Esophagus mucosa (tissue), 1 donor: ENCODE measurements around the gene OLFML1. TPM values are rescaled to one million over a fixed set of nuclear protein-coding genes. Genes with fewer than 3 reads are reported as not detected.
"Not testable (repeated sequence)": the region's sequence is repeated elsewhere in the genome, so short reads cannot be mapped to it uniquely, and the experiment has no call there.

ENCODE experiments used
- ATAC-seq: fragments of 200-7000 bp; cut with Tn5 transposase; one replicate; pipeline ENCODE4 v1.9.1; 2020
- total RNA-seq: library from RNA; stranded (reverse); gene quantifications from one replicate; pipeline ENCODE4 v1.2.4, GENCODE V29; 2023
- donor health status: DM: yes; HTN: yes; CAD: no.

OLFML1 gene
- total RNA-seq, 1 donor from 2014 or later: 0.92 TPM

DNA sequence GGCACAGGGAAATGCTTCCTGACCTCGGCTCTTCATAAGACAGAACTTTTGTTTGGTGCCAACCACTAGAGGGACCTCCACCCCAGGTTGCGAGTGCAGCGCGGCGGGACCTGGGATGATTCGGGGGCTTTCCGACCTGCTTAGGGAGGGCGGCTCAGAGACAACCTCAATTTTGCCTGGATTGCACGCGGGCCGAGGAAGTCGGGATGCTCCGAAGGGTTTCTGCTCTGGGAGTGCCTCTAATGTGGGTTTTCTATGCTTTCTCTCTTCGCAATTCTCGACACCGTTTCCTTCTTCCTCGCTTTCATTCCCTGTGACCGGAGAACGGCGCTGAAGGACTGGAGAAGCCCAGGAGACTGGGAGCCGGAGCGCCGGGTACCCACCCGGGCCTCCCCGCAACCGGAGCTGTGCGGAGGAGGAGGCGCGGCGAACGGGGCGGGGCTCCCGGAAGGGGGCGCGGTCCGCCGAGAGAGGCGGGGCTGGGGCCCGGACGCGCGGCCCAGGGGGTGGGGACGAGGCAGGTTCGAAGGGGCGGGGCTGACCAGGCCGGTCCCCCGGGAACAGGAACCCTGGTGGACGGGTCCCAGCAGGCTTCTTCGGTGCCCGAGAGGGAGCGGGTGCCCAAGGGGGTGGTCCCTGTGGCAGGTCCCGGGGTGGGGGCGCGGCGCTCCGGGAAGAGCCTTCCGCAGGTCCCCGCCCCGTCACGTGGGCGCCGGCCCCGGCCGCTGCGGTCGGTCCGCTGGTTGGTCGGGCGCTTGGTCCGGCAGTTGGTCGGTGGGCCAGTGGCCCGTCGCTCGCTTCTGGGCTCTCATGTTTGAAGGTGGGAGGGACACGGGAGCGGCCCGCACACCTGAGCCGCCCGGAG lies 28.2 kb downstream of the OLFML1 start, which contains the start of gene PPFIBP2:
Gene PPFIBP2 (plus strand): TSS at position 766 of the 865 bp plus-strand sequence. CDS start 35,477 bp downstream, outside the sequence.
- ATAC-seq: peak; percentile 94

DNA sequence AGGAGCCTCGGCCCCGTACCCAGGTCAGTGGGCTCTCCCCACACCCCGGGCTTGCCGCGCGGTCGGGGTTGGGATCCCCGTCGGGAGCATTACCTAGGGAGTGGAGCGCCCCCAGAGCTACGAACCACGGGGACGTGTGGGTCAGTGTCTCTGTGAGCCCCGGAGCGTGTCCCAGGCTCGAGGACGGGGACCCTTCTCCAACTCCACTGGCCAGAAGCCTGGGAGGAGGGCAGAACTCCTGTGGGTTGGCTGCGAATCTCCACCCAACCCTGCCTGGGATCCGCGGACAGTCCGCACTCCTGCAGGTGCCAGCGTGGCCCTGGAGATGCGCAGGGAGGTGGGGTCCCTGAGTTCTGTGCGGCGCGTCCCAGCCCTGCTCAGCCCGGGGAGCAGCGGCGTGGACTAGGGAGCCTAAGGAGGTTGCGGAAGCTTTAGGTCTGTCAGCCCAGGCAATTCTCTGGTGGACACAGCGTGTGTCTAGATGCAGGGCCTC lies 28.8 kb downstream of the OLFML1 start:
- peak; percentile 52 for ATAC-seq

DNA sequence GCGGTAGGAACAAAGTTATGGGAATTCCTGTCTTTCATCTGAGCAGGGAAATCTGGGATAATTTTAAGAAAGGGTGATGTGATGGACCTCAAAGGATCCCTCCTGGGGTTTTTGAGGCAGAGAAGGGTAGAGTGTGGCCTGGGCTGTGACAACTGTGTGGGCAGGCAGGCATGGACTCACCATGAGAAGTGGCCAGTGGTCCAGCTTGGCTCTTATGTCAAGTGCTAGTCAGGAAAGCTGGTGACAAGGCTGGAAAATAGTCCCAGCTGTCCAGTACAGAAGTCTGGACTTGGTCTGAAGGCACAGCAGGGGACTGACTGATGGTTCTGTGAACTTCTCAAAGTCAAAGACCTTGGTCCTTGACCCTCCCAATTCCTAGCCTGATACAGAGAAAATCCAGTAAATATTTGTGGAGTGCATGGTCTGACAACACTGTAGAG lies 30.2 kb downstream of the OLFML1 start:
- ATAC-seq: no peak

DNA sequence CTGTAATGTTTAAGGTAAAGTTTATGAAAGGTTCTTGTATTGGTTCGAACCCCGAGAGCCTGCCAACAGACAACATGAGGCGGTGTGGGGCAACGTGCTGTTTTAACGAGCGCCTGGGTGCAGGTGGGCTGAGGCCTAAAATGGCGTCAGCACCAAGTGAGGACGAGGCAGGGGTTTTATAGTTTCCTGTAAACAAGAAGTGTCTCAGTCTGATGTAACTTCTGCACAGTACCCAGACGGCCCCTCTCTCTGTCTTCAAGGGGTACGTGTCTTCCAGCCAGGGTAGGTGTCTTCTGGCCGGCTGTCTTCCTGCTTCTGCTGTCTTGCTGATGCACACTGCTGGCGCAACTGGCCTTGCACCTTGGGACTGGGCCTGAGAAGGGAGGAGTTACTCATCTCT lies 31.2 kb downstream of the OLFML1 start:
- ATAC-seq: no peak

DNA sequence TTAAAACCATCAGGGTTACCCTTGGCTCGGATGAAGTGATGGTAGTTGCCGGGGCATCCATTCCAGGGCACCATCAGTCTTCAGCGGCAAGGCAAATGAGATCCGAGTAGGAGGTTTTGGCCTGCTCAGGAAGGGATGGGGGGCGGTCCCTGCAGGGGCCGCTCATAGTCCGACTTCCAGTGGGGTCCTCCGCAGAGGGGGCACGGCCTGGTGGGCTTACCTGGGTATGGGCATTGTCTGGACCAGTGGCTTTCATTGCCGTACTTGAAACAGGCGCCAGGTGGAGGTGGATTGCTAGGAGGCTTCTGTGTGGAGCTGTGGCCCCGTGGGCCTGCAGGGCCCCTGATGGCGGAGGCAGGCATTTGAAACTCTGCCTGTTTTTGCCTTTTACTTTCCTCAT lies 32.4 kb downstream of the OLFML1 start:
- not testable (repeated sequence) for ATAC-seq

DNA sequence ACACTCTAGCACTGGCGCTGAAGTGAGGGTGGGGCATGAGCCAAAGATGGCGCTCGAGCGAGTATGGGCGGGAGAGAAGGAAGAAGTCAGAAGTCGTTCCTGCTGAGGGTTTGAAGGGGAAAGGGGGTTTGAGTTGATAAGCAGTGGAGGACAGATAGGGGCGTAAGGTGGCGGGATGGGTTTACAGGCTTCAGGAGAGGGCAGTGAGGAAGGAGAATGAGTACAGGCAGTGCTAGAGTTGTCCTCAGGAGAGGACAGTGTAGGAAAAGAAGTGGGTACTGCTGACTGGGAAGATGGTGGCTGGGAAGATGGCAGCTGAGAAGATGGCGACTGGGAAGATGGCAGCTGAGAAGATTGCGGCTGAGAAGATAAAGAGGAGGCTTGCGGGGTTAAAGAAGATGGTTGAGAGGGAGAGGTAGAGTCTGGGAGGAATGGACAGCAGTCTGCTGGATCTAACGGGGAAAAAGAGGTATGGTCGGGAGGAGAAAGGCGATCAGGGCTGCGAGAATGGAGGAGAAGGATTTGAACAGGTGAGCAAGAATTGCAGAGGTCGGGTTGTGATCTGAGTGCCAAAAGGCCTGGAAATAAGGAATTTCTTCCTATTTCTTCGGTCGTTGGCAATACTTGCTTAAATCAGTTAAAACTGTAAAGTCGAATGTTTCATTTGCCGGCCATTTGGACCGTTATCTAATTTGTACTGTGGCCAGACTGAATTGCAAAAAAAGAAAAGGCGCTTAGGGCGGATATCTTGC lies 33.7 kb downstream of the OLFML1 start:
- ATAC-seq: no peak

DNA sequence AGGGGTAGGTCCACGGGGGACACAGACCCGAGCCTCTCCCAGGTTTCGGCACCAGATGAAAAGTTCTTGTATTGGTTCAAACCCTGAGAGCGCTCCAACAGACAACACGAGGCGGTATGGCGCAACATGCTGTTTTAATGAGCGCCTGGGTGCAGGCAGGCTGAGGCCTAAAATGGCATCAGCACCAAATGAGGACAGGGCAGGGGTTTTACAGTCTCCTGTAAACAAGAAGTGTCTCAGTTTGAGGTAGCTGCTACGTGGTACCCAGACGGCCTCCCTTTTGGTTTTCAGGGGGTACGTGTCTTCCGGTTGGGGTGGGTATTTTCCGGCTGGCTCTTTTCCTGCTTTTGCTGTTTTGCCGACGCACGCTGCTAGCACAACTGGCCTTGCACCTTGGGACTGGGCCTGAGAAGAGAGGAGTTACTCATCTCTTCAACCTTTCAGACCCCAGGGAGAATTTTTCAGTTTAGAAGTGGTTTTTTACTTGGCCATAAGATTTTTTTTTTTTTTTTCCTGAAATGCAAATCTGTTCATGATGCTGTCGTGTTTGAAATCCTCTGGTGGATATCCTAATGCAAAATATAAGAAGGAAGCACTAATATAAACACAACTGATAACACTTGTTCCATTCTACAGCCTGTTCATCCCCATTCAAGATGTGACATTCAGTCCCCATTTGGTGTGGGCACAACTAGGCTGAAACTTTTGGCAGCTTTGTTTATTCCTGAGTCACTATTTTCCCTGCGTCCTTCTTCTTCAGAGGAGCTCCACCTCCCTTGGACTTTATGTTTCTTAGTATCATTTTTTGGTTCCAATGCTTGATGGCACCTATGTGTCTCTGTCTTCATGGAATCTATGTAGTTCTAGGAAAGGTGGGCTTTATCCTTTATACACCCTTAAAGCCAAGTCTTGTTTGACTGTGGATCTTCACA lies 35.0 kb downstream of the OLFML1 start:
- ATAC-seq: no peak

DNA sequence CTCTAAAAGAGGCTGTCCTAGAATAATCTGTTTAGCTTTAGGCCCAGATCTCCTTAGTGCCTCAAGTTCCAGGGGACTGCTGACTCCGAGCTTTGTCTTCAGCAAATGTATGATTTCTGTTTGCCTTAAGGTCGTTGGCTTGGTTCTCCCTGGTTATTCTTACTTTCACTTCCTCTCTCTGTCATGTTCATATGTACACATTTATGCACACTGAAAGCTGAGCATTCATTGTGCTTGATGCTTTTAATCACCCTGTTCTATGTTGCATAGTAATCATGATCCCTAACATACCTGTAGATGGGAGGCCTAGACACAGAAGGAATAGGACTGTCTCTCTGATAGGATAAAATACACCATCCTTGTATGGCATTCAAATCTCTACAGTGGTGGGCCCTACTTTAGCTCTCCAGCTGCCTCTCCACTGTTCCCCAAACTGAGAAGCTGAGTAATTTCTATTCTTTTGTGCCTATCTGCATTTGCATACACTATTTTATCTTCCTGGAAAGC lies 35.7 kb downstream of the OLFML1 start:
- ATAC-seq: no peak

DNA sequence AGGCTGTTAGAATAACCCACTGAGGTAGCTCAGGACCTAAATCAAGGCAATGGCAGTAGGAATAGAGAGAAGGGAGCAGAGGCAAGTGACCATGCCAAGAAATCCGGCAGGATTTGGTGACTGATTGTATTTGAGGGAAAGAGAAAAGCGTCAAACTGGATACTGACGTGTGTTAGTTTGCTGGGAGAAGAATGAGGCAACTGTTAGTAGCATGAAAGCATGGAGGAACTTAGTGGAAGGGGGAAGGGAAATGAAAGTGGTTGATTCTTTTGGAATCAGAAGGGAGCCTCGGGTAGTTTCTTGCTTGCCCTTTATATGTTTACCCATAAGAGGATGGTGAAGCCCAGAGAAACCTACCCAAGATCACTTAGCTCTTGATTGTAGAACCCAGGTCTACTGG lies 36.8 kb downstream of the OLFML1 start:
- no peak for ATAC-seq

DNA sequence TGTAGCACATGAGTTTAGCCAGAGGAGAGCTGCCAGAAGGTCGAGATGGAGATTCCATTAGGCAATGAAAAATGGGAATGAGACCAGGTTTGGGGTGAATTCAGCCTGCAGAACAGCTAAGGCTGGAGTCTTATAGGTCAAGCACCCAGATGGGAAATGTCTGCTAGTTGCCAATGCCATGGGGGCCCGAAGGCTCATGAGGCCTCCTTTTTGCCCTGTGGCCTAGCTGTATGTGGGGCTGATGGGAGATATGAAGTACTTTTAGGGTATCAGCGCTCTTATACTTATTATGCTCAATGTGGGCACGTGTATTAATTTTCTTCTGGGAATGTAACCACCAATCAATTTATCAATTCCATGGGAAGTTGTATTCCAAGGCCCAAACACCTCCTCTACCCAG lies 37.2 kb downstream of the OLFML1 start:
- ATAC-seq: no peak

DNA sequence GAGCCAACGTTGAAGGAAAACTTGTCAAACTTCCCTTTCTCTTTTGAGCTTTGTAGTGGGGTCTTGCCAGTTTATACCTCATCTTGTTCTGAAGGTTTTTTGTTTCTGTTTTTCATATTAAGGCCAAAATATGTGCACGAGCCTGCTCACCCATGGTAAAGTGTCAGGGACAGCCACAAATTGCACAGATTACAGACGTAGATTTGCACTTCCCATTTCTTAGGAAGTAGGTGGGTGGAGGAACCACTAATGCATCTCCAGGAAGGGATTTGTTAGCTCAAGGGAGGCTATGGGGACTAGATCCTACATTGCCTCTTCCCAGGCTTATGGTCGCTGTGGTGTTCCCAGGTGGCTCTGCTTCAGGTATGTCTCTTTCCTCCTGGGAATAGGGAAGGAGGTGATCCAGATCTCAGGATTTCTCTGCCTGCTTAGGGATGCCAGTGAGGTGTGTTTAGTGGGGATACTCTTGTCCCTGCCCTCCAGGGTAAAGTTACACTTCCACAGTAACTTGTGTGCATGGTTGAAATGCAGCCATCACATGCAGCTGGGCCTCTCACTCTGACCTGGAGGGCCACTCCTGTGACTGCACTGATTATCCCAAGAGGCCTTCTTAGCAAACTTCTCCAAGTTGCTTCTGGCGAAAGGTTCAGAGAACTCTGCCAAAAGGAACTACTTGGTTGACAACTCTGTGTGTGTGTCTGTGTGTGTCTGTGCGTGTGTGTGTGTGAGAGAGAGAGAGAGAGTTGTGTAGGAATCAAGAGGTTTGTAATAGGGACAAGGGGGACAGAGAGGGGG lies 38.3 kb downstream of the OLFML1 start:
- ATAC-seq: no peak

DNA sequence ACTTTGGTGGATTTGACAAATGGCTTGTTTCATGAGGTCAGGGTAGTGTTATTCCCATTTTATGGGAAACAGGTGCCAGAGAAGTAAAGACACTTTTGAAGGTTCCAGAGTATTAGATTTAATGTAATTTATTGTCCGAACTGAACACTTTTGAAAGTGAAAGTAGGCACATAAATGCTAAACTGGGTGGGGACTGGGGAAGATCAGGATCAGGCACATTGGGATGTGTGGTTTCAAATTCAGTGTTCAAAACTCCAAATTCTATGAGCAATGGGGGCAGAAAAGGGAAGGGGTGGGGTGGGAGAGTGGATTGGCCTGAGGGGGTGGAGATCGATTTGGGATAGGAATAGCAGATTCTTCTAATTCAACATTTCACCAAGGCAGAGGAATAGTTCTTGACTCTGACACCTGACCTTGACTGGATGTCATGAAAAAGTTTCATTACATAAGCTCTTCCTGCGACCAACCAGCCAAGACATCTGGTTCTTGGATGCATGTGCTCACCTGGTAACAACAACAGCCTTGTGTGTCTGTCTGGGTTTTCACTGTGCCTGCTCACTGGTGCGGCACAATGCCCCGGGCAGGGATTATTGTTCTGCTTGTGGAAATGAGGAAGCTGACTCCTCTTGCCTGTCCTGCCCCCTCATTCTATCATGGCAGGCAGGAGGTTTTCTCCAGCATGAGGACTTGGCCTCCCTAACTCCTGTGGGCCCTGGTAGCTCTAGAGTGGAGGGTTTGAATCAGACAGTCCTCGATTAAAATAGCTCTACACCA lies 39.3 kb downstream of the OLFML1 start:
- ATAC-seq: peak; percentile 86

DNA sequence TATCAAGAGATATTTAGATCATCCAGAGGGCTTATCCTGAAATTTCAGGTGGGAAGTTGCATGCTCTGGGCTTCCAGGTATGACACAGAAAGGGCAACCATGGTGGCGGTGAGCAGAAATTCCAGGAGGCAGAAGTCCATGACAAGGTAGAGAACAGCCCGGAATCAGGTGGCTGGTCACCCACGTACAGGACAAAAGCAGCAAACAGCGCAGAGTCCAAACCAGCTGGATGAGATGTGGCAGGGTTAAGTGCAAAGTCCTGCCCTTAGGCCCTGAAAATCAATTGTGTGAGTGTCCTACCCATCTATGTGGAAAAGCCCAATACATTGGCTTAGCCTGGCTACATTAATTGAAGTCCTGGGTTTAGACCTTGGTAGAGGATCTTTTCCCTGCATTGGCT lies 40.1 kb downstream of the OLFML1 start:
- no peak for ATAC-seq

DNA sequence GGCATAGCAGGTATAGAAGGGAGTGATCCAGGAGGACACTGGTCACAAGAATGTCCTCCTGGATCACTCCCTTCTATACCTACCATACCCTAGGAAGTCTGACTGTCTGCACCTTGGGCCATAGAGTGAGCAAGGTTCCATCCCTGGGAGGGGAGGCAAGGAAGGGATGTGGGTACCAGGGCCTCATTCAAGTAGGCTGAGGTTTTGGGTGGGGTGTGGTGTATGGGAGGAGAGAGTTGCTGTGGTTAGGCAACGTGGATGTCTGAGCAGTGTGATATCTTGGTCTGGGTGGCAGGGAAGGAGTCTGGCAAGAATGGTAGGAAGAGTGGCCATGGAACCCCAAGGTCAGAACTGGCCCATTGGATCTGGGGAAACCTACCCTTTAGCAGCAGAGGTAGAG lies 41.7 kb downstream of the OLFML1 start:
- no peak for ATAC-seq

DNA sequence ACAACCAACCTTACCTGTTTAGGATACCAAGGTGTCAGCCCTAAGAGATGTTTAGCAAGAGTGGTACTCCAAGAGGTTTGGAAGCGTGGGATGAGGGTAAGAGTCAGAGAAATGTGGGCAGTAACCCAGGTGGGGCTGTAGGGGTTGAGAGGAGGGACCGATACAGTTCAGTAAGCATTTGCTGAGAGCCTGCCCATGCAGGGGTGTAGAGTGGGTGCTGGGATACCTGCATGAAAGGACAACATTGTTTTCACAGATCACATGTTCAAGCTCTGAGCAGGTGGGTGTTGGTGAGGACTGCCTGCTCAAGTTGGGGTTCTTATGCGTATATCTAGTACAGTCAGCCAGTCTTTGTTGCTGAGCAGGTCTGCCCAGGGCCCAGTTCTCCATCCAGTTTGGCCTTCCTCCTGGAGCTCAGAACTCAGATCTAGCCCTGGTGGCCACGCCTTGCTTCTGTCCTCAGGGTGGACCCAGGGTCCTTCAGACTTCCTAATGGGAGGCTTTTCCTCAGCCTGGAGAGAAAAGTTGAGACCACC lies 43.3 kb downstream of the OLFML1 start:
- ATAC-seq: peak; percentile 66

DNA sequence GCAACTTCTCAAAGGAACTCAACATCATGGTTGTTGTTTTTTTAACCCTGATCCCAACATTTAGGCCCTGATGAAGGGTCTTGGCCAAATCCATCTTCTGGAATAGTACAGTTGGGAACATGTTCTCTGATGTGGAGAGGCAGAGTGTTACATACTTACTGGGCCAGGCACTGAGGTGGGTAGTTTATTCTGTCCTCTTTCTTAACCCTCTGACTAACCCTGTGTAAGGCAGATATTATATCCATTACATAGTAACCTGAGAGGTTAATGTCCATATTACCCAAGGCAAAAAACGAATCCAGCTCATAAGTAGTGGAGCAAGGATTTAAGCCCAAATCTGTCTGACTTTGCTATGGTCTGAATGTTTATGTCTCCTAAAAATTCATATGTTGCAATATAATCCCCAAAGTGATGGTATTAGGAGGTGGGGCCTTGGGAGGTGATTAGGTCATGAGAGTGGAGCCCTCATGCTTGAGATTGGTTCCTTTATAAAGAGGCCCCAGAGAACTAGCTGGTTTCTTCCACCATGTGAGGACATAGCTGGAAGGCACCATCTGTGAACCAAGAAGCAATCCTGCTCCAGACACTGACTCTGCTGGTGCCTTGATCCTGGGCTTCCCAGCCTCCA lies 44.8 kb downstream of the OLFML1 start:
- ATAC-seq: no peak

DNA sequence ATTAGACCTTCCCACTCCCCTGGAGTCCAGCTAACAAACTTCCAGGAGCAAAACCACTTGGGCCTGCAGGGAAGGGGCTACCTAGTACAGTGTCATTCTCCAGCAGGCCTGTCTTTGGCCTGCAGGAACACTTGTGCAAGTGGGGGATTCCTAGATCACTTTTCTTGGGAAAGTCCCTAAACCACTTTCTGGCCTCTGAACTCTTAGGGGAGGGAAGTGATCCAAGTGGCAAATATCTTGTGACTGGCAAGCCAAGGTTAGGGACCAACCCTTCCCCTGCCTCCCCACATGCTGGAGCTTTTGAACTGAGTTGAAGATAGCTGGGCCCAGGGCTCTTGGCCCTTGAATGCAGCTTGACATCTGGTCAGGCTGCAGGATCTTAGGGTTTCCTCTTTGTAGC lies 45.7 kb downstream of the OLFML1 start:
- no peak for ATAC-seq

DNA sequence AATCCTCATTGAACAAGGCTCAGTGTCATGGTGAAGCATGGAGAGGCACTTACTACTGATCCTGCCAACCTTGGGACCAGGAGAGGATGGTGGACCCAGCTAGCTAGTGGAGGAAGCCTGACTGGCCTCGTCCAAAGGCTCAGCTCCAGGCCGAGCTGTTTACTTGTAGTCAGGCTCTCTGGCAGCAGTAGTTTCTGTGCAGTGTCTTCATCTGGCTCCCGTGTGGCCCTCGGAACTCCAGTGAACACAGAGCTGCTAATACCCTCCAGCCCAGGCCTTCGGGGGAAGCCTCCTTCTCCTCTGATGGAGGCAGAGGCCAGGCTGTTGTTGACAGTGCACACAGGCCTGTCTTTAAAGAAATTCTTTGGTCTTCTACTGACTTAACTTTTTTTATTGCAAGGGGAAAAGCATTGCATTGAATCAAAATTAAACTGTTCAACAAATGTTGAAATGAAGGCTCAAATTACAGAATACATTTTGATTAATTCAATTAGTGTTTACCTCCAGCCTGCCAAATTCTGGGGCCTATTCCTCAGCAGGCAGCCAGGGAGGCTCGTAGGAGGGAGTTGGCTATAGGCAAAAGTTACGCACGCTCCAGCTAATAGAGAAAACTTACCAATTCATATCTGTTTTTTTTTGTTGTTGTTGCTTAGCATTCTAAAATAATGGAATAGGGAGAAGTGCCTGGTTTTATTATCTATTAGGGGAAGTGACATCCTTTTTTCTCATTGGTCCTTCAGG lies 47.3 kb downstream of the OLFML1 start:
- no peak for ATAC-seq
